Neuron (in vitro differentiated cells): ENCODE measurements around the gene PPP3CB.

Source experiments
- H2AFZ ChIP-seq: one replicate; pipeline ENCODE4 v1.6.1; 2013; ENCODE audit warnings: low read depth, mild to moderate bottlenecking, inconsistent platforms, low read length, moderate library complexity
- H3K27me3 ChIP-seq: one replicate; pipeline ENCODE4 v1.6.1; 2013; ENCODE audit warnings: low read length; ENCODE audit not compliant: insufficient read depth
- H3K36me3 ChIP-seq: one replicate; pipeline ENCODE4 v1.6.1; 2013; ENCODE audit warnings: low read length; ENCODE audit not compliant: insufficient read depth
- H3K4me1 ChIP-seq: one replicate; pipeline ENCODE4 v1.6.1; 2013; ENCODE audit warnings: low read length; ENCODE audit not compliant: insufficient read depth
- H3K4me3 ChIP-seq: 2 replicates; pipeline ENCODE4 v1.5.1; 2013; ENCODE audit warnings: mild to moderate bottlenecking, low read length, moderate library complexity
- H3K9me3 ChIP-seq: one replicate; pipeline ENCODE4 v1.6.1; 2013; ENCODE audit warnings: low read length

PPP3CB gene

DNA sequence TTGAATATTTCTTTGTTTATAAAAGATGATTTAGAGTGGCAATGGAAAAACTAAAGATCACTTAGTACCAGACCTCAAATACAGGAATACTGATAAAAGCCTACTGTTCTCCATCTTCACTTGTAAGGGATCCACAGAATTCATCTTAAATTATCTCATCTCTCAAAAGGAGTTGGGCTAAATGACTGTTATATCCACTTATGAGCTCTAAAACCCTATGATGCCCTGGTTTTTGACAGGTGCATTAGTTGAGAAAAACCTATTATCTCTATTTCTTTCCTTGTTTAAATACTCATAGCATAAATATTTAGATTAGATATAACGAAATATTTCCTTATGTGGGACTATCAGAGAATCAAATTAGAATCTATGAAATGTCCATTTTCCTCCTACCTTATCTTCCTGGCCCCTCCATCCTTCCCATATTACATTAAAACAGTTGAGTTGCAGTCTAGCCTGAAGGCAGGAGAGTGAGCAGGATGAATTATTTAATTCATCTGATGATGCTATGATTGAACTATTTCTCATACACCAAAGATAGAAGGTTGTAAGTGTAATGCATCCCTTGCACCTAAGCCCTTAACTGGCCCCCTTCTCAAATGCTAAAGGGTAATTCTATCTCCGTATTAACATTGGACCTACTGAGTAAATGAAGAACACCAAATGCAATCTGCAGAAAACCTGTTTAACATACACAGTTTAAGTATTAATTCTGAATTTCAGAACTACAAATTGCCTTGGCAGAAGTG lies 29.7 kb downstream of the PPP3CB start:
- Histone ChIP-seq H3K4me1 (no peaks in the 10 kb centered on the region), H3K9me3 (no peaks in the 10 kb centered on the region), H3K36me3 (peaks cover 76% of the 10 kb centered on the region), H2AFZ (no peak overlapping the region), H3K4me3 (no peak overlapping the region), H3K27me3 (no peaks in the 10 kb centered on the region)

DNA sequence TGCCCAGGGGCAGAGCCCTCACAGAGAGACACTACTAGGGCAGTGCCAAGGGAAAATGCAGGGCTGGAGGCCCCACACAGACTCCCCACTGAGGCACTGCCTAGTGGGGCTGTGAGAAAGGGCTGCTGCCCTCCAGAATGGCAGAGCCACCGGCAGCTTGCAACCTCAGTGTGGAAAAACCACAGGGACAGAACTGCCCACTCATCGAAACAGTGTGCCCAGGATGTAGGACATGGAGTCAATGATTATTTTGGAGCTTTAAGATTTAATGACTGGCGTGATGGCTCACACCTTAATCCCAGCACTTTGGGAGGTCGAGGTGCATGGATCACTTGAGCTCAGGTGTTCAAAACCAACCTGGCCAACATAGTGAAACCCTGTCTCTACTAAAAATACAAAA lies 34.9 kb downstream of the PPP3CB start:
- no peak overlapping the region for H2AFZ ChIP-seq
- no peaks in the 10 kb centered on the region for H3K9me3 ChIP-seq
- H3K4me1 ChIP-seq: no peaks in the 10 kb centered on the region
- H3K36me3 ChIP-seq: peaks cover 34% of the 10 kb centered on the region
- no peaks in the 10 kb centered on the region for H3K27me3 ChIP-seq
- no peak overlapping the region for H3K4me3 ChIP-seq

DNA sequence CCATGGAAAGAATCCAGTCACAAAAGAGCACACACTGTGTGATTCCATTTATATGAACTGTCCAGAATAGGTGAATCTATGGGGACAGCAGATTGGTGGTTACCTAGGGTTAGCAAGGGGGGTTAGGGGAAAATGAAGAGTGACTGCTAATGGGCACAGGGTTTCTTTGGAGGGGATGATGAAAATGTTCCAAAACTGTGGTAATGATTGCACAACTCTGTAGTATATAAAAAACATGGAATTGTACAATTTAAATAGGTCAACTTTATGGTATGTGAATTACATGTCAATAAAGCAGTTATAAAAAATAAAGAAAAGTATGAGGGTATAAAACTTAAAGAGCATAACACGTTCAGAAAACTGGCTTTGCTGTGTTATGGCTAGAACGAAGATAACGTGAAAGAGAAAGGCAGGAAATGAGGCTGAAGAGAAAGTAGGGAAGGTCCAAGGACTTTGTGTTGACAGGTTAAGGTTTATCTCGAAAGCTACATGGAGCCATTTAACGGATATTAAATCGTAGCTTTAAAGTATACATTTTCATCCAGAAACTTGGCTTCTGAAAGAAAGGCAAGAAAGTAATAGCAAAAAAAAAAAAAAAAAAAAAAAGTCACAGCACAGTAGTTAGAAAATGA lies 36.0 kb downstream of the PPP3CB start:
- H3K27me3 ChIP-seq: no peaks in the 10 kb centered on the region
- no peak overlapping the region for H2AFZ ChIP-seq
- H3K9me3 ChIP-seq: no peaks in the 10 kb centered on the region
- no peaks in the 10 kb centered on the region for H3K4me1 ChIP-seq
- H3K4me3 ChIP-seq: no peak overlapping the region
- H3K36me3 ChIP-seq: peaks cover 25% of the 10 kb centered on the region

DNA sequence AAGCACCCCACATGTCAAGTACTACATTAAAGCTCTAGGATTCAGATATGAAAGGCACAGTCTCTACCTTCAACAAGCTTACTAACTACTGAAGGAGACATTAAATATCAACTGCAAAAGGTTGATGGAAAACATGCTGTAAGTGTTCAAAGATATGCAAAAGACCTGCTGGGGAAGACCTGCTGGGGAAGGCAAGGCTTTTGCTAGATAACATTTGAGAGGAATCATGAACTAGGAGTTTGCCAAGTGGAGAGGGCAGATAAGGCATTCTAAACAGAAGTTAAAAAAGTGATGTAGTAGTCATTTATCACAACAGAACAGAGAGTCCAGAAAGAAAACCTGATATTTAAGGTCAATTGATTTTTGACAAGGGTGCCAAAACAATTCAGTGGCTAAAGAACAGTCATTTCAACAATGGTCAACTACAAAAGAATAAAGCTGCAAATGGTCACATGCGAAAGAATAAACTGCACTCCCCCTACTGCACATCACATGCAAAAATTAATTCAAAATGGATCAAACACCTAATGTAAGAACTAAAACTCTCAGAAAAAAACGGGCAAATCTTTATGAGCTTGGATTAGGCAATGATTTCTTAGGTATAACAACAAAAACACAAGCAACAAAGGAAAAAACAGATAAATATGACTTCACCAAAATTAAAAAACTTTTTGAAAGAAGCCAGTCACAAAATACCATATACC lies 39.5 kb downstream of the PPP3CB start:
- H3K27me3 ChIP-seq: no peaks in the 10 kb centered on the region
- H3K4me3 ChIP-seq: no peak overlapping the region
- H2AFZ ChIP-seq: no peak overlapping the region
- H3K36me3 ChIP-seq: peaks cover 26% of the 10 kb centered on the region
- no peaks in the 10 kb centered on the region for H3K9me3 ChIP-seq
- no peaks in the 10 kb centered on the region for H3K4me1 ChIP-seq

DNA sequence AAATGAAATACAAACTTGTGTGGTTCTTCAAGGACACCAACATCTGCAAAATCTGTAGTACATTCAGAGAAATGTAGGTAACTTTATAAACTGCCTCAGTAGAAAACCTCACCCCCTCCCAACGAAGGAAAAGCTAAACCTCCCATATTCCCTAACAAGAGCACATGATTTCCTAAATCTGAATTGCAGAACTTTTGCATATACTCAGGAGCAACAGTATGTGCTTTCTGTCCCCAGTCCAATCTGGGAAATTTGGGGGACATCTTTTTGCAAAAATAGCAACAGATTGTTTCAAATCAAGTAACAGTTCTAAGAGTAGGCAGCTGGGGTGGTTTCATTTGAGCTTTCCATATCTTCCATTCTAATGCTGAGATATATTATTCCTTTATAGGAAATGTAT lies 46.7 kb downstream of the PPP3CB start:
- H3K4me1 ChIP-seq: no peaks in the 10 kb centered on the region
- no peaks in the 10 kb centered on the region for H3K27me3 ChIP-seq
- no peak overlapping the region for H3K4me3 ChIP-seq
- no peaks in the 10 kb centered on the region for H3K9me3 ChIP-seq
- no peak overlapping the region for H2AFZ ChIP-seq
- peaks cover 39% of the 10 kb centered on the region for H3K36me3 ChIP-seq

DNA sequence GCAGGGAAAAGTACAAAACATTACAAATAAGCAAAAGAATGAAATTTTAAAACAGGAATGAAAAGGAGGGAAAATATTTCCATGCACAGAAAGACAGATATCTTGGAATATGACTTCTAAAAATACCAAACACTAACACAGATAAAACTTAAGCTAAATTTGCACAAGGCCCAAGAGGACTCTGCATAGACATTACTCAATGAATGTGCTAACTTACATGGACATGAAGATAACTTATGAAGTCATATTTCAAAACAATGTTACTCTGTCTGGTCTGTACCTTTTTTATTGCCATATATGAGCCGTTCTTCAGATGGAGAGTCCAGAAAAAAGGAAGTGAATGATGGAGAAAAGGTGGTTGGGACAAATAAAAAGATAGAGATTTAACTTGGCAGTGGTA lies 47.4 kb downstream of the PPP3CB start:
- Histone ChIP-seq H2AFZ (no peak overlapping the region), H3K36me3 (peaks cover 40% of the 10 kb centered on the region), H3K4me3 (no peak overlapping the region), H3K27me3 (no peaks in the 10 kb centered on the region), H3K4me1 (no peaks in the 10 kb centered on the region), H3K9me3 (no peaks in the 10 kb centered on the region)

DNA sequence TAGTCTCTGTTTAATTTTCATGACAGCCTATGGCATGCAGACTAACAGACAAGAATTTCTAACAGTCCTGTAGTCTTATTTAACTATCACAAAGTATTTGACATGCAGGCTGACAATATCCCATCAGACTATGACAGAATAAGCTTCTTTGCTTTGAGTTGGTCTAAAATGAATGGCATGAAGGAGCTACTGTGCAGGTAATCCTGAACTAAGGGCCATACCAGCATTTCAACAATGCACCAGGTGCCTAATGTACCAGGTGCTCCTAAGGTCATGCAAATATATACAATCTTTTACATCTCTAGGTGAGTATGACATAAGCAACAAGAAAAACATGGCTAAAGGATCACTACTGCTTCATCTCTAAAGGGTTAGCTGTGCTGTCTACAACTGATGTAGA lies 48.9 kb downstream of the PPP3CB start:
- Histone ChIP-seq H3K36me3 (peaks cover 35% of the 10 kb centered on the region), H3K27me3 (no peaks in the 10 kb centered on the region), H2AFZ (no peak overlapping the region), H3K4me3 (no peak overlapping the region), H3K4me1 (no peaks in the 10 kb centered on the region), H3K9me3 (no peaks in the 10 kb centered on the region)

DNA sequence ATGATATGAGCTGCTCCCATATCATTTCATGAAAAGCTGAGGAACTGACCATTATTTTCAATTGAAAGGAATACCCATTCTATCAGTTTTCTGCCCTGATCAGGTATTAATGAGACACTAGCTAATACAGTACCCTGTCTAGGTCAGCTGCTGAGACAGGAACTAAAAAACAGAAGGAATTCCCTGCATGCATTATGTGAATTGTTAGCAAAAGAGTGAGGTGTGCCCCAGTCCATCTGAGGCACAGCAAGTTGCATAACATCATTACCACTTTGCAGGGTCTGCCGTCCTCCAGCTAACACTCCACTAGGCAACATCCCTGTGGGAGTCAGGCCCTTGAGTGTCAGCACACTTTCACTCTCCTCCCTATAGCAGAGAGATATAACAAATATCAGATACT lies 51.4 kb downstream of the PPP3CB start:
- peaks cover 36% of the 10 kb centered on the region for H3K36me3 ChIP-seq
- no peaks in the 10 kb centered on the region for H3K27me3 ChIP-seq
- no peak overlapping the region for H2AFZ ChIP-seq

DNA sequence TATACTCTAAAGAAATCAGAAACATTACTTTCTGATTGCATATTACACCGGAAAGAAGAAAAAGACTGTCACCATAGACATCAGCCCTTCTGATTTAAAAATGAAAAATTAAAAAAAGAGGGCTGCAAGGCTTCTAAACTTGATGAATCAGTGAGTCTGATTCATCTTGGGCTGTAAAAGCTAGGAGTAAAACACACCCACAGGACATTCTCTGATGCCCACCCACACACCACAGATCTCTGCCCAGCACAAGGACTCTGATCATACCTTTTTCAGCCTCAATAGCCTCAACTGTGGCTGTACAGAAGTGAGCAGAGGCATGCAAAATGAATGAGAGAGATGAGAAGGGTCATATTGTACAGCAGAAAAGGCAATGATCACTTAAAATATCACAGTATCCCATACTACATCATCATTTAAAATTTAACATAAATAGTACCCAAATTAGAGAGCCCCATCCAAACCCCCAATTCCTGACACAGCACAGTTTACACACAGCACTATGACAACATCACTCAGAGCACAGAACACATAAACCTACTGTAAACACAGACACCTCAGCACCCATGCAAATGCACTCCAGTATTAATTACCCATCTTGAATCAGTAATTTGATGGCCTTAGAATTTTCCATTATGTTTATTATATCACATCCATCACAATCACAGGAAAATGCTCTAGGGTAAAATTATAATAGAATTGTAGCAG lies 56.1 kb downstream of the PPP3CB start:
- Histone ChIP-seq H3K27me3 (no peaks in the 10 kb centered on the region), H2AFZ (no peak overlapping the region), H3K4me1 (no peaks in the 10 kb centered on the region), H3K4me3 (no peak overlapping the region), H3K36me3 (peaks cover 53% of the 10 kb centered on the region), H3K9me3 (no peaks in the 10 kb centered on the region)

More for the DNA sequence above, 51.4 kb downstream of the PPP3CB start:
- no peaks in the 10 kb centered on the region for H3K4me1 ChIP-seq
- H3K9me3 ChIP-seq: no peaks in the 10 kb centered on the region
- H3K4me3 ChIP-seq: no peak overlapping the region

DNA sequence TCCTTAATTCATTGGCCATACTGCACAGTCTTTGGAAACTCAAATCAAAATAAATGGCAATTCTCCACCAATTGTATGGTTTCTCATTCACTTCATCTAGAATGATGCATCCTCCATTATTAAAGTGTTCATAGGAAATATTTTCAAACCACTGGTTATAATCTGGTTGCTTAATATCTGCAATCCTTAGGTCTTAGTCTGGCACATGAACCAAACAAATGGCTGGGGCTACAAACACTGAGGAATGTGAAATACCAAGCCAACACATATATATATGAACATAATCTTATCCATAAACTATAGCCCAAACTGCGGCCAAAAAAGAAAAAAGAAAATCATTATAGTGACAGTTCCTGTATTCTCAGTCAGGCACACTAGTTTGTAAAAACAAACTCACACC lies 56.8 kb downstream of the PPP3CB start:
- peaks cover 46% of the 10 kb centered on the region for H3K36me3 ChIP-seq
- no peaks in the 10 kb centered on the region for H3K4me1 ChIP-seq
- no peak overlapping the region for H3K4me3 ChIP-seq
- no peaks in the 10 kb centered on the region for H3K27me3 ChIP-seq
- no peaks in the 10 kb centered on the region for H3K9me3 ChIP-seq
- H2AFZ ChIP-seq: no peak overlapping the region

DNA sequence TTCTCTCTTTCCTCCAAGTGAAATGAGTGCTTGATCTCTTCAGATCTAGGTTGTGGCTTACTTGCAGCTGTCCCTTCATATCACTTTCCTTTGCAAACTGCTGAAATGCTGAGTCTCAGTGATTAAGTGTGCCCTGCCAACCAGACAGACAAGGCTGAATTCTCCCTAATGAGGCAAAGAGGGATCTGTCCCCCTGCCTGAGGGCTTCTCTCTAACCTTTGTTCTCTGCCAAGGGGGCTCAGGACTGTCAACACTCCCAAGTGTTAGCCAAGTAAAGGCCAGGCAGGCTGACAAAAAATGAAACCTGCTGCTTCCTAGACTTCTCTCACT lies 62.3 kb downstream of the PPP3CB start, which contains the start of gene MSS51:
TSS of gene MSS51 (minus strand) at position 24 of the 330 bp plus-strand sequence. CDS start 5,277 bp downstream, outside the sequence.
- no peaks in the 10 kb centered on the region for H3K9me3 ChIP-seq
- no peaks in the 10 kb centered on the region for H3K4me1 ChIP-seq
- H2AFZ ChIP-seq: no peak within 1 kb of the TSS
- no peaks in the 10 kb centered on the region for H3K27me3 ChIP-seq
- no peak within 1 kb of the TSS for H3K4me3 ChIP-seq
- peaks cover 24% of the 10 kb centered on the region for H3K36me3 ChIP-seq

DNA sequence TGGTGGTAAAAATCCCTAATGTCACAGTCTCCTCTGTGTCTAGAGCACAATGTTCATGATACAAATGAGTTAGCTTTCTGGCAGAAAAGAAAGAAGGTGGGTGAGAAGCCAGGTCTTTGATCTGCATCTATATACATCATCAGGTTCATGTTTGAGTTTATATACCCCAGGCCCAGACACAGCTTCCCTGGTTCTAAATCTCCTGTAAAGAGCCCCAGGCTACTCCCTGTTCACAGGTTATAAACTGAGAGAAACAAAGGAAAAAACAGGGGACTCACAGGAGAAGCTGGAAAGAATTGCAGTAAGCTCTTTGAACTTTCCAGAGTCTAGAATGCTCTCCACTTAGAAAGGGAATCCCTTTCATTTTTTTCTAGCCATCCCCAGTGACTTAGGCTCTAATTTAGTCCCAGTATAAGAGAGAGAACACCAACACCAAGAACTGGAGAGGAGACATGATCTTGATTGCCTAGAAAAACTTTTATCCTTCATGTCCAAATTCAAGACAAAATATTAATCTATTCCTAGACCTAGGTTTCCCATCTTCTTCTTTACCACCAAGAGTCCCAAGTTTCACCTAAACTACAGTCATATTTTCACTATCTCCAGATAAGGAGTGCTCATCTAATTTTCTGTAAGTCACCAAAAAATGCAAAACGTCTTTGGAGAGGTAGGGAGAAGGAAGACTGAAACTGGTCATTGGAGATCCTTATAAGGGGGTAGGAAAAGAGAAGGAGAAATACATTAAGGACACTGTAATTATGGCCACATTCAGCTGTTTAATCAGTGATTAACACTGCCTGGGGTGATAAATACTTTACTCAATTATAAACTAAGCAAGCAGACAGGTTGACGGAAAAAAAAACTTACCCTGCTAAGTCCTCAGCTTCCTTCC lies 62.9 kb downstream of the PPP3CB start:
- peaks cover 25% of the 10 kb centered on the region for H3K36me3 ChIP-seq
- H3K27me3 ChIP-seq: no peaks in the 10 kb centered on the region
- no peaks in the 10 kb centered on the region for H3K4me1 ChIP-seq
- no peak overlapping the region for H2AFZ ChIP-seq
- H3K4me3 ChIP-seq: no peak overlapping the region
- H3K9me3 ChIP-seq: no peaks in the 10 kb centered on the region
